Astrocyte (in vitro differentiated cells and primary cell): ENCODE data around the gene SMIM15. TPM values are rescaled to one million over a fixed set of nuclear protein-coding genes. Genes with fewer than 3 reads are reported as not detected.

Source experiments
- DNase-seq: peaks from one replicate; pipeline ENCODE4 v3.0.0-alpha.2; 2010; ENCODE audit warnings: low read depth
- FAIRE-seq: peaks from 2 replicates; lab custom pipeline; 2011; peaks lifted over from hg19 to GRCh38; lab: Jason Lieb, UNC
- H2AFZ ChIP-seq: 2 replicates; pipeline ENCODE4 v1.6.0; 2012; ENCODE audit warnings: low read depth, low read length, inconsistent platforms
- H3K27ac ChIP-seq: 2 replicates; pipeline ENCODE4 v1.5.1; 2011; ENCODE audit warnings: low read depth, low read length, inconsistent platforms
- H3K27me3 ChIP-seq: 2 replicates; pipeline ENCODE4 v1.6.0; 2011; ENCODE audit warnings: low read length, inconsistent platforms; ENCODE audit not compliant: insufficient read depth
- H3K36me3 ChIP-seq: 2 replicates; pipeline ENCODE4 v1.5.1; 2011; ENCODE audit warnings: low read length, inconsistent platforms; ENCODE audit not compliant: insufficient read depth
- H3K4me1 ChIP-seq: 2 replicates; pipeline ENCODE4 v1.5.1; 2011; ENCODE audit warnings: low read length, inconsistent platforms; ENCODE audit not compliant: insufficient read depth
- H3K4me2 ChIP-seq: 2 replicates; pipeline ENCODE4 v1.6.0; 2012; ENCODE audit warnings: low read length, inconsistent platforms
- H3K4me3 ChIP-seq: 2 replicates; pipeline ENCODE4 v1.5.1; 2011; ENCODE audit warnings: low read depth, mild to moderate bottlenecking, low read length, inconsistent platforms; ENCODE audit not compliant: insufficient read depth
- H3K79me2 ChIP-seq: 2 replicates; pipeline ENCODE4 v1.6.0; 2012; ENCODE audit warnings: mild to moderate bottlenecking, low read length, inconsistent platforms; ENCODE audit not compliant: insufficient read depth
- H3K9ac ChIP-seq: 2 replicates; pipeline ENCODE4 v1.6.0; 2012; ENCODE audit warnings: mild to moderate bottlenecking, low read length, inconsistent platforms
- H3K9me3 ChIP-seq: 2 replicates; pipeline ENCODE4 v1.5.1; 2012; ENCODE audit warnings: low read depth, mild to moderate bottlenecking, low read length, inconsistent platforms; ENCODE audit not compliant: insufficient read depth
- H4K20me1 ChIP-seq: 2 replicates; pipeline ENCODE4 v1.6.0; 2012; ENCODE audit warnings: low read length, inconsistent platforms; ENCODE audit not compliant: insufficient read depth
- H3K27ac Mint-ChIP-seq: one replicate; pipeline ENCODE4 v1.8.0; 2021; ENCODE audit warnings: mild to moderate bottlenecking, mixed read lengths; ENCODE audit not compliant: unreplicated experiment
- H3K27me3 Mint-ChIP-seq: one replicate; pipeline ENCODE4 v1.8.0; 2021; ENCODE audit warnings: low read depth, mixed read lengths; ENCODE audit not compliant: unreplicated experiment
- H3K36me3 Mint-ChIP-seq: one replicate; pipeline ENCODE4 v1.8.0; 2021; ENCODE audit warnings: low read depth, mixed read lengths; ENCODE audit not compliant: unreplicated experiment
- H3K4me1 Mint-ChIP-seq: one replicate; pipeline ENCODE4 v1.8.0; 2021; ENCODE audit warnings: low read depth, mixed read lengths; ENCODE audit not compliant: unreplicated experiment
- H3K4me3 Mint-ChIP-seq: one replicate; pipeline ENCODE4 v1.8.0; 2021; ENCODE audit warnings: mild to moderate bottlenecking, moderate library complexity, mixed read lengths; ENCODE audit not compliant: unreplicated experiment
- H3K9me3 Mint-ChIP-seq: one replicate; pipeline ENCODE4 v1.8.0; 2021; ENCODE audit warnings: mild to moderate bottlenecking, mixed read lengths; ENCODE audit not compliant: unreplicated experiment
- CTCF ChIP-seq: IDR thresholded peaks from 2 replicates; pipeline ENCODE4 v1.5.1; 2011; ENCODE audit warnings: low read depth, mild to moderate bottlenecking, inconsistent platforms, low read length, moderate library complexity; ENCODE audit not compliant: insufficient read depth
- EZH2 ChIP-seq: IDR thresholded peaks from 2 replicates; pipeline ENCODE4 v1.6.1; 2012; ENCODE audit warnings: mild to moderate bottlenecking, low read length, inconsistent platforms; ENCODE audit not compliant: insufficient read depth
- total RNA-seq: library from RNA; stranded (reverse); gene quantifications from 2 replicates; pipeline ENCODE4 v1.2.1, GENCODE V29; 2021

The SMIM15 gene
- total RNA-seq, 1 donor from 2014 or later = 86.6 TPM

DNA sequence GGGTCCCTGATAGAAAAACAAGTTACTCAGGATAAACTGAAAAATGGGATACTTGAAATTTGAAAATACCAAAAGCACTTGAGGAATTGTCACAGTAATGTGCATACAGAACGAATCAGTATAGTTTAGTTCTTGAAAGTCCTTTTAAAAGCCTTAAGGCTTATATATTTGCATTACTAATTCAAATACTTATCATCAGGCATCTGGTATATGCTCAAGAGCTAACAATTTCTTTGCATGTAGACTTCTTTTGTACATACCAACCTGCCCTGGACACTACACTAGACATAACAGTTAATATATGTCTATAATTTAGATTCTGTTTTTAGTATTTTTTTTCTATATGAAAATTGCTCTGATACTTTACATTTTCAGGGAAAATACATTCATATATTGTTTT, 43.2 kb downstream of the SMIM15 start:
- H3K4me3 Mint-ChIP-seq = no peak overlapping the region
- FAIRE-seq (no peak), DNase-seq (no peak)
- Histone ChIP-seq H2AFZ (no peak overlapping the region), H3K27me3 (no peaks in the 10 kb centered on the region), H3K79me2 (no peaks in the 10 kb centered on the region), H3K4me2 (no peak overlapping the region), H3K36me3 (no peaks in the 10 kb centered on the region), H4K20me1 (no peaks in the 10 kb centered on the region), H3K4me3 (no peak overlapping the region), H3K4me1 (no peaks in the 10 kb centered on the region), H3K9me3 (no peaks in the 10 kb centered on the region), H3K27ac (no peak overlapping the region), H3K9ac (no peak overlapping the region)
- H3K9me3 Mint-ChIP-seq = no peaks in the 10 kb centered on the region
- no peaks in the 10 kb centered on the region for H3K27me3 Mint-ChIP-seq
- H3K36me3 Mint-ChIP-seq = no peaks in the 10 kb centered on the region
- no peak for TF ChIP-seq EZH2
- no peak for TF ChIP-seq CTCF
- H3K27ac Mint-ChIP-seq = no peak overlapping the region
- H3K4me1 Mint-ChIP-seq = no peaks in the 10 kb centered on the region

DNA sequence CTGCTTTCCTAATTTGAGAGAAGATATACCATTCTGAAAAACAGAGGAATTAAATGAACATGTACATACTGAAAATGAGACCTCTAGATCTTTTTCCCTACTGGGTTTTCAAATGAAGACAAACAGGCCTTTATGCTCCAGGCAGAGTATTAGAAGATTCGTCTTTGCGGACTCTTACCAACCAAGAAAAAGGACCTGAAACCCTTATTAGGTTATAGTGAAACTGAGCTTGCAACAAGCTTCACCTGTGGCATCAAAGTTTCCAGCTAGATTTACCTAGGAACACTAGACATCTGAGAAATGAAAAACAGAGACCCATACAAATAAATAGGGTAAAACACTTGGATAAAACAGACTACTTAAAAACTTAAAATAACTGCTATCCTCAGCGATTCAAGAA, 46.3 kb downstream of the SMIM15 start:
- Mint-ChIP-seq H3K9me3 (no peaks in the 10 kb centered on the region), H3K27ac (no peak overlapping the region), H3K4me3 (no peak overlapping the region), H3K27me3 (no peaks in the 10 kb centered on the region), H3K4me1 (no peaks in the 10 kb centered on the region), H3K36me3 (no peaks in the 10 kb centered on the region)
- Histone ChIP-seq H3K27me3 (no peaks in the 10 kb centered on the region), H4K20me1 (no peaks in the 10 kb centered on the region), H2AFZ (no peak overlapping the region), H3K79me2 (no peaks in the 10 kb centered on the region), H3K4me1 (no peaks in the 10 kb centered on the region), H3K9me3 (no peaks in the 10 kb centered on the region), H3K9ac (no peak overlapping the region), H3K36me3 (no peaks in the 10 kb centered on the region), H3K4me2 (no peak overlapping the region), H3K4me3 (no peak overlapping the region), H3K27ac (no peak overlapping the region)
- FAIRE-seq (no peak), DNase-seq (no peak)
- TF ChIP-seq CTCF = no peak
- no peak for TF ChIP-seq EZH2

DNA sequence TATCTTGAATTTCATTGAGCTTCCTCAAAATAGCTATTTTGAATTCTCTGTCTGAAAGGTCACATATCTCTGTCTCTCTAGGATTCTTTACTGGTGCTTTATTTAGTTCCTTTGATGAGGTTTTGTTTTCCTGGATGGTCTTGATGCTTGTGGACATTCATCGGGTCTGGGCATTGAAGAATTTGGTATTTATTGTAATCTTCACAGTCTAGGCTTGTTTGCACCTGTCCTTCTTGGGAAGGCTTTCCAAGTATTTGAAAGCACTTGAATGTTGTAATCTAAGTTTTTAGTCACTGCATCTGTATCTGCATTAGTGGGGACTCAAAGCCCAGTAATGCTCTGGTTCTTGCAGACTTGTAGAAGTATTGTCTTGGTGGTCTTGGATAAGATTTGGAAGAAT, 47.8 kb downstream of the SMIM15 start:
- TF ChIP-seq CTCF = no peak
- TF ChIP-seq EZH2 = no peak
- no peak for DNase-seq
- no peaks in the 10 kb centered on the region for H4K20me1 ChIP-seq
- H3K4me1 ChIP-seq = no peaks in the 10 kb centered on the region
- H3K27me3 ChIP-seq = no peaks in the 10 kb centered on the region
- H3K4me3 ChIP-seq = no peak overlapping the region
- H3K36me3 ChIP-seq = no peaks in the 10 kb centered on the region
- no peak overlapping the region for H3K9ac ChIP-seq
- Mint-ChIP-seq H3K4me1 (no peaks in the 10 kb centered on the region), H3K9me3 (no peaks in the 10 kb centered on the region), H3K4me3 (no peak overlapping the region), H3K27ac (no peak overlapping the region), H3K36me3 (peaks cover 2% of the 10 kb centered on the region), H3K27me3 (no peaks in the 10 kb centered on the region)
- H3K4me2 ChIP-seq = no peak overlapping the region
- H2AFZ ChIP-seq = no peak overlapping the region
- H3K79me2 ChIP-seq = no peaks in the 10 kb centered on the region
- no peak overlapping the region for H3K27ac ChIP-seq
- no peak for FAIRE-seq
- H3K9me3 ChIP-seq = no peaks in the 10 kb centered on the region

Other genes with a start within 250 kb of the SMIM15 start
- 11.8 and 13.1 TPM in 2 replicates for gene ERCC8, start 217.4 kb downstream of the SMIM15 start, total RNA-seq
- gene NDUFAF2, start 217.3 kb downstream of the SMIM15 start, total RNA-seq = 43.9 and 46.0 TPM in 2 replicates
- gene ZSWIM6, start 169.8 kb upstream of the SMIM15 start, total RNA-seq = 33.8 and 40.1 TPM in 2 replicates